OCI-LY1 (cell line): ENCODE data around the gene RELCH.

ENCODE experiments used
- EZH2 ChIP-seq: fragments of 200-600 bp; sonication (generic), shearing (Covaris generic); IDR thresholded peaks from 2 replicates; pipeline ENCODE4 v1.8.0; 2017; ENCODE audit warnings: borderline replicate concordance, mixed run types, mild to moderate bottlenecking, antibody characterized with exemption, low read length, moderate library complexity, mixed read lengths
- TF ChIP-seq, protein P1 (sequence below): fragments of 200-600 bp; sonication (generic), shearing (Covaris generic); IDR thresholded peaks from 2 replicates; pipeline ENCODE4 v1.5.1; 2017; ENCODE audit warnings: mild to moderate bottlenecking, antibody characterized with exemption, low read length, moderate library complexity, mixed read lengths

DNA sequence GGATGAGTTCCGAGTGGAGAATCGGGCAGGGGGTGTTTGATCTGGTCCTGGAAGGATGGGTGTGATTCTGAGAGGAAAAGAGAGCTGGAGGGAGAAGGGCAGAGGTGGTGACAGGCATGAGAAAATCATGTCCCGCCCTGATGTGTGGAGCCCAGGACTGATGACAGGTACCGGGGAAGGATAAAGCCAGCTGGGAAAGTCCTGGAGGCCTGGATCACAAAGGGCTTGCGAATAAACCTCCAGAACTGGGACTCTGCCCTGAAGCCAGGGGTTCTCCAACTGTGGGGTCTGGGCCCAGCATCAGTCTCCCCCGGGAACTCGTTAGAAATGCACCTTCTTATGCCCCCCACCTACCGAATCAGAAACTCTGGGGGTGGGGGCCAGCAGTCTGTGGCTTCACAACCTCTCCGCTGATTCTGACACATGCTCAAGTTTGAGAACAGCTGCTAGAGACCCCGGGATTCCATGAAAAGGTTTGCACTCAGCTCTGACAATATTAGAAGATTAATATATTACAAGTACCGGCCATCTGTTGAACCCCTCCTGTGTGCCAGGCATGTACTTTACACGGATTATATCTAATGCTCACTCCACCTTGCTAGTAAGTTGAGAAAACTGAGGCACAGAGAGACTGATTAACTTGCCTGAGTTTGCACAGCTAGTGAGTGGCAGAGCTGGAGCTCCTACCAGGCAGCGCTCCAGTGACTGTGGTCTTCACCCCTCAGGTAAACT, 146.1 kb downstream of the RELCH start:
- TF ChIP-seq, protein P1, sequence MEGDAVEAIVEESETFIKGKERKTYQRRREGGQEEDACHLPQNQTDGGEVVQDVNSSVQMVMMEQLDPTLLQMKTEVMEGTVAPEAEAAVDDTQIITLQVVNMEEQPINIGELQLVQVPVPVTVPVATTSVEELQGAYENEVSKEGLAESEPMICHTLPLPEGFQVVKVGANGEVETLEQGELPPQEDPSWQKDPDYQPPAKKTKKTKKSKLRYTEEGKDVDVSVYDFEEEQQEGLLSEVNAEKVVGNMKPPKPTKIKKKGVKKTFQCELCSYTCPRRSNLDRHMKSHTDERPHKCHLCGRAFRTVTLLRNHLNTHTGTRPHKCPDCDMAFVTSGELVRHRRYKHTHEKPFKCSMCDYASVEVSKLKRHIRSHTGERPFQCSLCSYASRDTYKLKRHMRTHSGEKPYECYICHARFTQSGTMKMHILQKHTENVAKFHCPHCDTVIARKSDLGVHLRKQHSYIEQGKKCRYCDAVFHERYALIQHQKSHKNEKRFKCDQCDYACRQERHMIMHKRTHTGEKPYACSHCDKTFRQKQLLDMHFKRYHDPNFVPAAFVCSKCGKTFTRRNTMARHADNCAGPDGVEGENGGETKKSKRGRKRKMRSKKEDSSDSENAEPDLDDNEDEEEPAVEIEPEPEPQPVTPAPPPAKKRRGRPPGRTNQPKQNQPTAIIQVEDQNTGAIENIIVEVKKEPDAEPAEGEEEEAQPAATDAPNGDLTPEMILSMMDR, result no peak
- TF ChIP-seq EZH2, result no peak
